Diencephalon (tissue), 1 donor: Measurements from ENCODE around the gene ITSN2. TPM values are rescaled to one million over a fixed set of nuclear protein-coding genes. Genes with fewer than 3 reads are reported as not detected.

ENCODE experiments used
- small RNA-seq: library from RNA; depleted of rRNA; stranded (forward); fragments of <200 nt; gene quantifications from one replicate; pipeline ENCODE3, GENCODE V24; 2014
- total RNA-seq: library from RNA; depleted of rRNA; stranded (reverse); fragments of >200 nt; gene quantifications from one replicate; pipeline ENCODE4 v1.2.3, GENCODE V29; 2014

ITSN2 gene
- 31.6 TPM for total RNA-seq

DNA sequence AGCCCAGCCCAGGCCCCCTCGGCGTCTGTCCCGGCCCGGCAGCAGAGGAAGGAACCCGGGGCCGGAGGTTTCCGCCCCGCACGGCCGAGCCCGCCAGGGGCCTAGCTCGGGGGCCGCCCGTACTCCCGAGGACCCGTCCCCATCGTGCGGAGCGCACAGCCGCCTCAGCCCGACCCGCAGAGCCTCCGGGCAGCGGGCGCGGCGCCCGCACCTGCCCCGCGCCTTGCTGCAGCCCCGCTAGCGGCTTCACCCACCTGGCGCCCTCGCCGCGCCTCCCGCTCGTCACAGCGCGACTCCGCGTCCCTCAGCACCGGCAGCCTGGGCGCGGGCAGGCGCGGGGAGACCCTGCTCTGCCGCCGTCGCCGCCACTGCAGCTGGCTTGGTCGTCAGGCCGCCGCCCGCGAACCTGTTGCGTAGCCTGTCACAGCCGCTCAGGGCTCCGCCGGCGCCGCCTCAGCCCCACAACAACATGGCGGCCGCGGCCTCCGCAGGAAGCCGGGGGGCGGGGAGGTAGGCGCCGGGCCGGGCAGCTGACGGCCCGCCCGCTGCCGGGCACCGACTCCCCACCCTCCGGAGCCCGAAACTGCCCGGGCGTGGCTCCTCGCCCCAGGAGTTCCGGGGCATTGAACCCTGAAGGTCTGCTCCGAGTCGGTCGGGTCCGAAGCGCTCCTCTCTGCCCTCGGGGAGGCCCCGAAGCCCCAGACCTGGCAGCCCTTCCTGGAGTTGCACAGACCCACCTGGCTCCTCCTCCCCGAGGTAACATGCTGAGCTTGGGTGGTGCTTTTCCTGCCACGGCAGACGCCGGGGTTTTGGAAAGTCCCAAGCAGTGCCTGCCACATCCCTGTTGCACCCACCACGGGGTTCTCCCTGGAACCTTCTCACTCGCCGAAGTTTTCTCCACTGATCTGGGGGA lies at the start of gene ITSN2:
ITSN2 (minus strand) TSS at position 487 of the 913 bp plus-strand sequence. CDS start 32,454 bp downstream, outside the sequence.

DNA sequence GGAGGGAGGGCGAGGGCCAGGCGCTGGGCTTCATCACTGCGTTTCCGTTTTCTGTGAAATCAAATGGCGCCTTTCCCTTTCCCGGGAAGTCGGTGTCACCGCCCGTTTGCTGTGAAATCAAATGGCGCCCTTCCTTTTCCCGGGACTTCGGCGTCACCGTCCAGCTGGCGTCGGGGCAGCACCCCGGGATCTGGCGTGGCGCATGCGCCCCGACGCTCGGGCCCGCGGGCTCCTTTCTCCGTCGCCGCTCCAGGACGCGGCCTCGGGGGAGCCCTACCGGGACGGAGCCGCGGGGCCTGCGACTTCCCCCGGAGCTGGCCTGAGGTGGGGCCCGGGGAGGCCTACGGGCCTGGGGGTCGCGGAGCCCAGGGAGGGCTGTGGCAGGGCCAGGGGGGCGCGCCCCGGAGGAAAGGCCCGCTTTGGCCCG lies 185.5 kb downstream of the ITSN2 start, which contains the start of gene FAM228A:
FAM228A (plus strand) TSS at position 203 of the 427 bp plus-strand sequence. CDS start 428 bp downstream, outside the sequence.

Small RNAs within 50 kb of the gene (small RNA-seq; reads per million reads assigned to genes)
- gene HMGN2P20 (not detected), gene RF00602 (not detected)

Other genes with a start within 250 kb of the ITSN2 start
- 0.92 TPM for gene PFN4, start 237.2 kb downstream of the ITSN2 start, total RNA-seq
- 79.1 TPM for gene FAM228B, start 237.1 kb downstream of the ITSN2 start, total RNA-seq
- 1.2 TPM for gene FAM228A, start 185.5 kb downstream of the ITSN2 start, total RNA-seq
- gene NCOA1, start 130.7 kb upstream of the ITSN2 start, total RNA-seq: 124 TPM